B cell (primary cell): ENCODE results near the gene TRIM43B.
"Not testable (repeated sequence)": the region's sequence is repeated elsewhere in the genome, so short reads cannot be mapped to it uniquely, and the experiment has no call there.

ENCODE experiments used
- CTCF ChIP-seq: fragments of 200-600 bp; IDR thresholded peaks from one replicate; pipeline ENCODE4 v1.8.0; 2022; ENCODE audit warnings: antibody characterized with exemption, mild to moderate bottlenecking
- EZH2 ChIP-seq: IDR thresholded peaks from 2 replicates; pipeline ENCODE4 v1.6.1; 2012; ENCODE audit warnings: borderline replicate concordance, low read depth, mild to moderate bottlenecking, moderate library complexity, low read length; ENCODE audit not compliant: insufficient read depth, poor library complexity, severe bottlenecking

GRCh38 chr2:95434507-95435076 lies 50.0 kb downstream of the TRIM43B start:
- not testable (repeated sequence) for TF ChIP-seq CTCF, EZH2
